K562 (cell line): ENCODE data around the gene MDM4. TPM values are rescaled to one million over a fixed set of nuclear protein-coding genes. Genes with fewer than 3 reads are reported as not detected.
A peak's percentile ranks its signal among the peaks of the same experiment; 100 is the strongest.

Experiments
- BCL6 ChIP-seq: fragments of 250-450 bp; sonication (Bioruptor Pico); IDR thresholded peaks from 2 replicates; pipeline ENCODE4 v1.4.0; 2020
- CBX3 ChIP-seq, 2 experiments: IDR thresholded peaks; 1 replicate in 1 of 2; 2 replicates in 1 of 2; pipeline ENCODE4 v1.6.1; 2012; ENCODE audit warnings: inconsistent platforms in 2 of 2, low read length in 2 of 2, borderline replicate concordance in 1 of 2, control low read depth in 1 of 2
- CHCHD3 ChIP-seq: fragments of 250-450 bp; sonication (Bioruptor Pico); IDR thresholded peaks from 2 replicates; pipeline ENCODE4 v2.1.2; 2022; ENCODE audit warnings: mild to moderate bottlenecking
- FOXK2 ChIP-seq, 2 experiments: fragments of 450-650 bp; IDR thresholded peaks in 1 of 2; conservative IDR thresholded peaks in 1 of 2; 2 replicates each; pipeline ENCODE4 v1.6.1; 2016; ENCODE audit warnings: low read depth in 2 of 2, mild to moderate bottlenecking in 1 of 2
- GABPA ChIP-seq: fragments of 200-800 bp; sonication (Bioruptor generic); conservative IDR thresholded peaks from 2 replicates; pipeline ENCODE4 v1.6.1; 2016; ENCODE audit warnings: low read depth, missing genetic modification characterization, missing compliant biosample characterization
- GATAD2B ChIP-seq: fragments of 450-650 bp; IDR thresholded peaks from 2 replicates; pipeline ENCODE4 v1.6.1; 2017; ENCODE audit warnings: mild to moderate bottlenecking, borderline replicate concordance
- KDM1A ChIP-seq, 2 experiments: fragments of 450-650 bp; IDR thresholded peaks; 2 replicates each; pipeline ENCODE4 v1.6.1; 2016; ENCODE audit warnings: mild to moderate bottlenecking in 2 of 2
- MED1 ChIP-seq: sonication (generic); formaldehyde crosslinking; IDR thresholded peaks from 2 replicates; pipeline ENCODE4 v1.8.1; 2023; ENCODE audit warnings: missing genetic modification reagents, borderline replicate concordance
- NUFIP1 ChIP-seq: fragments of 450-650 bp; IDR thresholded peaks from 2 replicates; pipeline ENCODE4 v1.6.1; 2018; ENCODE audit not compliant: partially characterized antibody
- PHB2 ChIP-seq: fragments of 450-650 bp; IDR thresholded peaks from 2 replicates; pipeline ENCODE4 v1.6.1; 2017; ENCODE audit warnings: low read depth
- SAFB2 ChIP-seq: fragments of 200-400 bp; formaldehyde crosslinking; IDR thresholded peaks from 2 replicates; pipeline ENCODE4 v1.6.1; 2018; ENCODE audit warnings: borderline replicate concordance, low read length, low read depth, moderate library complexity; ENCODE audit not compliant: severe bottlenecking
- SP2 ChIP-seq: IDR thresholded peaks from 2 replicates; pipeline ENCODE4 v1.6.1; 2011; ENCODE audit warnings: mild to moderate bottlenecking, low read depth, low read length, moderate library complexity; ENCODE audit not compliant: poor library complexity, severe bottlenecking; ENCODE audit errors: extremely low read depth
- TRIM28 ChIP-seq: fragments of 450-650 bp; IDR thresholded peaks from 2 replicates; pipeline ENCODE4 v1.6.1; 2017
- XRCC4 ChIP-seq: IDR thresholded peaks from one replicate; pipeline ENCODE4 v1.6.1; 2011; ENCODE audit not compliant: insufficient read depth, insufficient read length; ENCODE audit errors: extremely low read depth
- ZBED1 ChIP-seq: IDR thresholded peaks from 2 replicates; pipeline ENCODE4 v1.6.1; 2014
- ZFP36 ChIP-seq: fragments of 150-350 bp; IDR thresholded peaks from 2 replicates; pipeline ENCODE4 v1.6.1; 2018; ENCODE audit warnings: low read length, low read depth; ENCODE audit not compliant: partially characterized antibody
- ZNF23 ChIP-seq: fragments of 250-450 bp; sonication (Bioruptor Pico); IDR thresholded peaks from 2 replicates; pipeline ENCODE4 v1.4.0; 2020; ENCODE audit warnings: mild to moderate bottlenecking
- ZNF239 ChIP-seq: fragments of 250-450 bp; sonication (Bioruptor Pico); IDR thresholded peaks from 2 replicates; pipeline ENCODE4 v1.4.0; 2020; ENCODE audit warnings: mild to moderate bottlenecking
- ZNF3 ChIP-seq: fragments of 250-450 bp; sonication (Bioruptor Pico); IDR thresholded peaks from 2 replicates; pipeline ENCODE4 v1.5.0; 2021; ENCODE audit warnings: mild to moderate bottlenecking, moderate library complexity
- ZNF507 ChIP-seq: conservative IDR thresholded peaks from 2 replicates; pipeline ENCODE4 v1.6.1; 2017; ENCODE audit warnings: missing genetic modification characterization, missing compliant biosample characterization
- ZNF589 ChIP-seq: fragments of 200-800 bp; sonication (Bioruptor generic); IDR thresholded peaks from 2 replicates; pipeline ENCODE4 v1.6.1; 2016; ENCODE audit warnings: low read depth, missing genetic modification characterization, missing compliant biosample characterization
- polyA plus RNA-seq, 8 experiments: library from polyadenylated mRNA; depleted of rRNA in 4 of 8; stranded (reverse) in 5 of 8; unstranded in 3 of 8; fragments of >200 nt; fragmentation: Nextera tagmentation in 2 of 8; fragmentation: Illumina TruSeq in 1 of 8; extraction: Ambion mirVana in 2 of 8; extraction: Trizol in 1 of 8; gene quantifications; 2 replicates each; pipeline versions ENCODE4 v1.2.1 to v1.2.3, GENCODE V29; 2011 to 2014; ENCODE audit warnings: inconsistent platforms in 1 of 8, missing spikeins in 1 of 8
- total RNA-seq, 7 experiments: library from RNA; depleted of rRNA in 6 of 7; stranded (reverse); fragments of >200 nt in 6 of 7; fragmentation: Illumina TruSeq in 2 of 7; extraction: Trizol in 2 of 7; gene quantifications; 2 replicates each; pipeline versions ENCODE4 v1.2.1 to v1.2.3, GENCODE V29; 2011 to 2021; ENCODE audit warnings: low replicate concordance in 1 of 7
- TF ChIP-seq, protein P1 (sequence below): sonication (generic); formaldehyde crosslinking; IDR thresholded peaks from 2 replicates; pipeline ENCODE4 v1.9.0; 2022; ENCODE audit warnings: mild to moderate bottlenecking, missing genetic modification reagents
- TF ChIP-seq, protein P2 (sequence below): fragments of 450-650 bp; IDR thresholded peaks from 2 replicates; pipeline ENCODE4 v1.7.1; 2018; ENCODE audit warnings: mild to moderate bottlenecking, low read depth; ENCODE audit not compliant: partially characterized antibody
- TF ChIP-seq, protein P3 (sequence below): sonication (generic); formaldehyde crosslinking; IDR thresholded peaks from 2 replicates; pipeline ENCODE4 v1.8.0; 2022; ENCODE audit warnings: missing genetic modification reagents, mild to moderate bottlenecking, borderline replicate concordance

MDM4 gene
- total and polyA plus RNA-seq, 9 of the 15 experiments (the other 6 are each of a cell fraction or from before 2014, with no cell fraction given) = 3.3 to 61.7 (median 21.2) TPM

DNA sequence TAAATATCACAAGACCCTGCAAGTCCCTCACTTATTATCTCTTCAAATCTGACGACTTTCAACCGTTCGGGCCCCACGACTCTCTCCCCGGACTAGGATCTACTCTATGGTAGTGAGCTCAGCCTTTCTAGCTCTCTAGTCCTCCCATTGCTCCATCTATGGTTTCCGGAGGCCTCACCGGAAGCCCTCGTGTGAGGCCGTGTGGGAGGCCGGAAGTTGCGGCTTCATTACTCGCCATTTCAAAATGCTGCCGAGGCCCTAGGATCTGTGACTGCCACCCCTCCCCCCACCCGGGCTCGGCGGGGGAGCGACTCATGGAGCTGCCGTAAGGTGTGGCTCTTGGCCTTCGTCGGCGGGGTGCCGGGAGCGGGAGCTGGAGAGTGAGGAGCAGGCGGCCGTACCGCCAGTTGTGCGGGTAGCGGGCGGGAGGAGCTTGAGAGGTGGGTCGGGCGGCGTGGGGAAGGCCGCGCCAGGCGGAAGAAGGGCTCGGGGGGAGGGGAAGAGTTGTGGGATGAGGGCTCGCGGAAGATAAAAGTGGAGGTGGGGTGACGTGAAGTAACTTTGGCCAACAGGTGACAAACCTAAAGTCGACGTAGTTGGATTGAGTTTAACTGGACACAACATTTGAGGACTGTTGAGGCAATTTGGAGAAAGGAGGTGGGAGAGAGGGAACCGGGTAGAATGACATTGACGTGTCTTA, at the start of gene MDM4 (continued):
- TF ChIP-seq GABPA (peak; percentile 99), SAFB2 (no peak), XRCC4 (no peak), TRIM28 (peak; percentile 39; the same call in 1 of the 2 replicates), KDM1A (IDR thresholded peaks at IDR 0.05) (peak in 1 of 2 experiments; percentile 87; a peak in 1 of 4 replicates), BCL6 (CRISPR knock-in tag) (no peak), CHCHD3 (CRISPR knock-in tag) (no peak), ZBED1 (peak; percentile 45; the same call in 1 of the 2 replicates), NUFIP1 (peak; percentile 59), SP2 (peak; percentile 97), CBX3 (IDR thresholded peaks at IDR 0.05; ENCODE audit: borderline replicate concordance in 1 of 2, low read length in 2 of 2) (peak in 1 of 2 experiments; percentile 37; a peak in 1 of 3 replicates), ZNF23 (CRISPR knock-in tag) (no peak), FOXK2 (conservative IDR thresholded peaks at IDR 0.05 in 1 of 2, IDR thresholded peaks at IDR 0.05 in 1 of 2; ENCODE audit: low read depth in 2 of 2) (peak; percentile 88 to 92), ZFP36 (no peak), ZNF507 (tag) (no peak), ZNF589 (CRISPR knock-in tag) (no peak; the same call in 1 of the 2 replicates), ZNF239 (CRISPR knock-in tag) (no peak; the same call in 1 of the 2 replicates), GATAD2B (0 out of 2 replicates have a peak, but pooled peaks have one; percentile 26), MED1 (CRISPR knock-in tag) (no peak), ZNF3 (CRISPR knock-in tag) (no peak), PHB2 (peak; percentile 72; the same call in 1 of the 2 replicates)
- TF ChIP-seq, protein P1, sequence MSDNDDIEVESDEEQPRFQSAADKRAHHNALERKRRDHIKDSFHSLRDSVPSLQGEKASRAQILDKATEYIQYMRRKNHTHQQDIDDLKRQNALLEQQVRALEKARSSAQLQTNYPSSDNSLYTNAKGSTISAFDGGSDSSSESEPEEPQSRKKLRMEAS (CRISPR knock-in tag) = peak; percentile 92
- TF ChIP-seq, protein P2, sequence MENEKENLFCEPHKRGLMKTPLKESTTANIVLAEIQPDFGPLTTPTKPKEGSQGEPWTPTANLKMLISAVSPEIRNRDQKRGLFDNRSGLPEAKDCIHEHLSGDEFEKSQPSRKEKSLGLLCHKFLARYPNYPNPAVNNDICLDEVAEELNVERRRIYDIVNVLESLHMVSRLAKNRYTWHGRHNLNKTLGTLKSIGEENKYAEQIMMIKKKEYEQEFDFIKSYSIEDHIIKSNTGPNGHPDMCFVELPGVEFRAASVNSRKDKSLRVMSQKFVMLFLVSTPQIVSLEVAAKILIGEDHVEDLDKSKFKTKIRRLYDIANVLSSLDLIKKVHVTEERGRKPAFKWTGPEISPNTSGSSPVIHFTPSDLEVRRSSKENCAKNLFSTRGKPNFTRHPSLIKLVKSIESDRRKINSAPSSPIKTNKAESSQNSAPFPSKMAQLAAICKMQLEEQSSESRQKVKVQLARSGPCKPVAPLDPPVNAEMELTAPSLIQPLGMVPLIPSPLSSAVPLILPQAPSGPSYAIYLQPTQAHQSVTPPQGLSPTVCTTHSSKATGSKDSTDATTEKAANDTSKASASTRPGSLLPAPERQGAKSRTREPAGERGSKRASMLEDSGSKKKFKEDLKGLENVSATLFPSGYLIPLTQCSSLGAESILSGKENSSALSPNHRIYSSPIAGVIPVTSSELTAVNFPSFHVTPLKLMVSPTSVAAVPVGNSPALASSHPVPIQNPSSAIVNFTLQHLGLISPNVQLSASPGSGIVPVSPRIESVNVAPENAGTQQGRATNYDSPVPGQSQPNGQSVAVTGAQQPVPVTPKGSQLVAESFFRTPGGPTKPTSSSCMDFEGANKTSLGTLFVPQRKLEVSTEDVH = peak; percentile 90
- TF ChIP-seq, protein P3, sequence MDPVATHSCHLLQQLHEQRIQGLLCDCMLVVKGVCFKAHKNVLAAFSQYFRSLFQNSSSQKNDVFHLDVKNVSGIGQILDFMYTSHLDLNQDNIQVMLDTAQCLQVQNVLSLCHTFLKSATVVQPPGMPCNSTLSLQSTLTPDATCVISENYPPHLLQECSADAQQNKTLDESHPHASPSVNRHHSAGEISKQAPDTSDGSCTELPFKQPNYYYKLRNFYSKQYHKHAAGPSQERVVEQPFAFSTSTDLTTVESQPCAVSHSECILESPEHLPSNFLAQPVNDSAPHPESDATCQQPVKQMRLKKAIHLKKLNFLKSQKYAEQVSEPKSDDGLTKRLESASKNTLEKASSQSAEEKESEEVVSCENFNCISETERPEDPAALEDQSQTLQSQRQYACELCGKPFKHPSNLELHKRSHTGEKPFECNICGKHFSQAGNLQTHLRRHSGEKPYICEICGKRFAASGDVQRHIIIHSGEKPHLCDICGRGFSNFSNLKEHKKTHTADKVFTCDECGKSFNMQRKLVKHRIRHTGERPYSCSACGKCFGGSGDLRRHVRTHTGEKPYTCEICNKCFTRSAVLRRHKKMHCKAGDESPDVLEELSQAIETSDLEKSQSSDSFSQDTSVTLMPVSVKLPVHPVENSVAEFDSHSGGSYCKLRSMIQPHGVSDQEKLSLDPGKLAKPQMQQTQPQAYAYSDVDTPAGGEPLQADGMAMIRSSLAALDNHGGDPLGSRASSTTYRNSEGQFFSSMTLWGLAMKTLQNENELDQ (CRISPR knock-in tag) = no peak
